ENCODE results near the gene LRRC70.

LRRC70 gene

GRCh38 chr5:62587737-62588136, 9.1 kb downstream of the LRRC70 start:
- Mint-ChIP-seq H3K9me3 (no peaks in the 10 kb centered on the region), H3K4me1 (peaks cover 6% of the 10 kb centered on the region), H3K36me3 (peaks cover 16% of the 10 kb centered on the region), H3K27ac (no peak overlapping the region), H3K4me3 (no peak overlapping the region)
- DNase-seq (ENCODE audit: low spot score in 2 of 2) = no peak
- peak; percentile 47 for ATAC-seq

DNA sequence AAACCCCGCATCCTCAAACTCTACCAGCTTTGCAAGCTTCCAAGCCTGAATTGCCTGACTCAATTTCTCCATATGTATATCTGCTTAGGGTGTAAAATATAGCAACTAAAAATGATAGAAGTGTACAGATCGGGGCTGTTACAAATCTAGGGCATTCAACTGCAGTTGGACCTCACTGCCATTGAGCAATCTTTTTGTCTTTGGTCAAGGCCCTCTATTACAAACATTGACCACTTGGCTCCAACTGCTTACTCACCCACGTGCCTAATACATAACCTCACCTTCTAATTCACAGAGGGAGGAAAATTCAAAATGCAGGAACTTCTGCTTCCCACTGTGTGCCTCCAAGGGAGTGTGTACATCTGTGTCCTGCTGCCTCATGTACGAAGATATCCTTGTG, 10.0 kb downstream of the LRRC70 start:
- H3K9me3 Mint-ChIP-seq = no peaks in the 10 kb centered on the region
- H3K27ac Mint-ChIP-seq = no peak overlapping the region
- peaks cover 22% of the 10 kb centered on the region for H3K36me3 Mint-ChIP-seq
- no peak for DNase-seq (ENCODE audit: low spot score in 2 of 2)
- H3K4me1 Mint-ChIP-seq = peaks cover 6% of the 10 kb centered on the region
- no peak for ATAC-seq
- H3K4me3 Mint-ChIP-seq = no peak overlapping the region

- ATAC-seq (no peak), DNase-seq (ENCODE audit: low spot score in 2 of 2) (no peak)
- peaks cover 8% of the 10 kb centered on the region for H3K4me1 Mint-ChIP-seq
- H3K9me3 Mint-ChIP-seq = no peaks in the 10 kb centered on the region
- H3K27ac Mint-ChIP-seq = no peak overlapping the region
- H3K36me3 Mint-ChIP-seq = peaks cover 22% of the 10 kb centered on the region
- H3K4me3 Mint-ChIP-seq = no peak overlapping the region
Observed at GRCh38 chr5:62589504-62589903, 10.9 kb downstream of the LRRC70 start.

DNA sequence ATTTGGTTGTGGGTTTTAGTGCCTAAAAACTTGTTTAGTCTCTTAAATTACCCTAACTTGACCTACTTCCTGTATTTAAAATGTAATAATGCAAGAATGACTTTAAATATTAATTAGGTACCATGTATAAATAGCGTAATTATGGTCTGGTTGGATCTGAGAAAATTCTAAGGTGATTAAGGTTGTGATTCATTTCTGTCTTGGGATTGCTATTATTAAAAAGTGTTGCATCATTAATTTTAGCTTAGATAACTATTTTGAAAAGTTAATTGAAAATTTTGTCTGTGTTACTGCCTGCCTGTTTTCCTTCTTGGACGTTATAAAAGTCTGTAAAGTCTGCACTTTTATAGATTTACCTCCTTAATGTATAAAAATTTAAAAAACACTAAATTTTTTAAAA, 11.8 kb downstream of the LRRC70 start:
- Mint-ChIP-seq H3K36me3 (peaks cover 22% of the 10 kb centered on the region), H3K4me3 (no peak overlapping the region)
- no peak for ATAC-seq

GRCh38 chr5:62592558-62592957, 13.9 kb downstream of the LRRC70 start:
- H3K27ac Mint-ChIP-seq = peak overlapping the region; percentile 1

More for the DNA sequence above, 11.8 kb downstream of the LRRC70 start:
- no peaks in the 10 kb centered on the region for H3K9me3 Mint-ChIP-seq
- no peak overlapping the region for H3K27ac Mint-ChIP-seq
- H3K4me1 Mint-ChIP-seq = peaks cover 11% of the 10 kb centered on the region
- DNase-seq (ENCODE audit: low spot score in 2 of 2) = no peak

DNA sequence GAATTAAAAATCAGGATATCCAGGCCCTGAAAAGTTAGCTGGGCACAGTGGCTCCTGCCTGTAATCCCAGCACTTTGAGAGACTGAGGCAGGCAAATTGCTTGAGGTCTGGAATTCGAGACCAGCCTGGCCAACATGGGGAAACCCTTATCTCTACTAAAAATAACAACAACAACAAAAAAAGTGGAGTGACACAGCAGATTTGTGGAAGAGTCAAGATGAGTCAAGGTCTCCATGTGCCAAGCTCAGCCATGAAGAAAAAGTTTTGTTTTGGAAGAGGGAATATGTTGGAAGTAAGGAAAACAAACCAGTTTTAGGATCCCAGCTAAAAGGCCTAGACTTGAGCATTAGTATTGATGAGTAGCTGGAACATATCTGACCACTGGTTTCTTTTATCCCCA, 14.7 kb downstream of the LRRC70 start:
- H3K4me3 Mint-ChIP-seq = no peak overlapping the region
- ATAC-seq = no peak
- peak overlapping the region; percentile 1 for H3K27ac Mint-ChIP-seq
- H3K36me3 Mint-ChIP-seq = peaks cover 22% of the 10 kb centered on the region
- H3K4me1 Mint-ChIP-seq = peaks cover 6% of the 10 kb centered on the region
- no peaks in the 10 kb centered on the region for H3K9me3 Mint-ChIP-seq
- DNase-seq (ENCODE audit: low spot score in 2 of 2) = no peak

More at GRCh38 chr5:62592558-62592957, 13.9 kb downstream of the LRRC70 start:
- Mint-ChIP-seq H3K4me3 (no peak overlapping the region), H3K9me3 (no peaks in the 10 kb centered on the region), H3K36me3 (peaks cover 22% of the 10 kb centered on the region), H3K4me1 (peaks cover 6% of the 10 kb centered on the region)
- ATAC-seq (no peak), DNase-seq (ENCODE audit: low spot score in 2 of 2) (no peak)

DNA sequence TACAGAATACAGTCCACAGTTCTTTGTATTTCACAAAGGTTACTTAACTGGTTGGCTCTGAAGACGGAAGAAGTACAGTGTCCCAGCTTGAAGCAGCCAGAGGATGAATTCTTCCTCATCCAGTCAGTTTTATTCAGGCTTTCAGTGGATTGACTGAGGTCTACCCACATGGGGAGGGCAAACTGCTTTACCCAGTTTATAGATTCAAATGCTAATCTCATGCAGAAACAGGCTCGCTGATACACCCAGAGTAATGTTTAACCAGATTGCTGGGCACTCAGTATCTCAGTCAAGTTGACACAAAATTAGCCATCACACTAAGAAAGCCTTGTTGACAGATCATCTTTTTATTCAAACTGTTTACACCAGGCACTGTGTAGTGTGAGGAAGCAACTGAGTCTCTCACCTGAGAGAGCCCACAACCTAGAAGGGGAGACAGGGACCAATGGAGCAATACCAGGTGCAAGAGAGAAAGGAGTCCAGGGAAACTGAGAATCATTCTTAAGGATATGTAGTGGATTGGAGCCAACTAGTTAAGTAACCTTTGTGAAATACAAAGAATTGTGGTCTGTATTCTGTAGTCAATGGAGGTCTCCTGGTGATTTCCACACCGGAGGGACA, 15.9 kb downstream of the LRRC70 start:
- H3K4me3 Mint-ChIP-seq = no peak overlapping the region
- no peak overlapping the region for H3K27ac Mint-ChIP-seq
- H3K9me3 Mint-ChIP-seq = no peaks in the 10 kb centered on the region
- DNase-seq (ENCODE audit: low spot score in 2 of 2) (no peak), ATAC-seq (no peak)
- peaks cover 22% of the 10 kb centered on the region for H3K36me3 Mint-ChIP-seq
- H3K4me1 Mint-ChIP-seq = peaks cover 6% of the 10 kb centered on the region

DNA sequence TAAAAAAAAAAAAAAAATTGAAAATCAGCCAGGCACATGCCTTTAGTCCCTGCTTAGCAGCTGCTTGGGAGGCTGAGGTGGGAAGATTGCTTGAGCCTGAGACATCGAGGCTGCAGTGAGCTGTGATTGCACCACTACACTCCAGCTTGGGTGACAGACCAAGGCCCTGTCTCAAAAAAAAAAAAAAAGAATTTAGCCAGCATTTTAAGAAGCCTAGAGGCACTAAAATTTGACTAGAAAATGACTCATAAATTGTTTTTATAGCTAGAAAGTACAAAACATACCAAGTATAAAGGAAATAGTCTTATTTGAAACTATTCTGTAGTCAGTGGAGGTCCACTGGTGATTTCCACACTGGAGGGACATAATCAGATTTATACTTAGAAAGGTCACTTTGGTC, 17.5 kb downstream of the LRRC70 start:
- Mint-ChIP-seq H3K4me3 (no peak overlapping the region), H3K36me3 (peaks cover 20% of the 10 kb centered on the region), H3K9me3 (no peaks in the 10 kb centered on the region), H3K27ac (no peak overlapping the region), H3K4me1 (peaks cover 6% of the 10 kb centered on the region)
- no peak for ATAC-seq
- DNase-seq (ENCODE audit: low spot score in 2 of 2) = no peak

- no peak overlapping the region for H3K27ac Mint-ChIP-seq
- no peaks in the 10 kb centered on the region for H3K9me3 Mint-ChIP-seq
- DNase-seq (ENCODE audit: low spot score in 2 of 2) = no peak
- ATAC-seq = no peak
- H3K36me3 Mint-ChIP-seq = peaks cover 15% of the 10 kb centered on the region
- no peak overlapping the region for H3K4me3 Mint-ChIP-seq
- H3K4me1 Mint-ChIP-seq = peaks cover 6% of the 10 kb centered on the region
Observed at GRCh38 chr5:62596691-62597090, 18.1 kb downstream of the LRRC70 start.

GRCh38 chr5:62597314-62597713, 18.7 kb downstream of the LRRC70 start:
- Mint-ChIP-seq H3K36me3 (peaks cover 8% of the 10 kb centered on the region), H3K9me3 (no peaks in the 10 kb centered on the region), H3K4me1 (peaks cover 6% of the 10 kb centered on the region), H3K4me3 (no peak overlapping the region), H3K27ac (no peak overlapping the region)
- DNase-seq (ENCODE audit: low spot score in 2 of 2) (no peak), ATAC-seq (no peak)

DNA sequence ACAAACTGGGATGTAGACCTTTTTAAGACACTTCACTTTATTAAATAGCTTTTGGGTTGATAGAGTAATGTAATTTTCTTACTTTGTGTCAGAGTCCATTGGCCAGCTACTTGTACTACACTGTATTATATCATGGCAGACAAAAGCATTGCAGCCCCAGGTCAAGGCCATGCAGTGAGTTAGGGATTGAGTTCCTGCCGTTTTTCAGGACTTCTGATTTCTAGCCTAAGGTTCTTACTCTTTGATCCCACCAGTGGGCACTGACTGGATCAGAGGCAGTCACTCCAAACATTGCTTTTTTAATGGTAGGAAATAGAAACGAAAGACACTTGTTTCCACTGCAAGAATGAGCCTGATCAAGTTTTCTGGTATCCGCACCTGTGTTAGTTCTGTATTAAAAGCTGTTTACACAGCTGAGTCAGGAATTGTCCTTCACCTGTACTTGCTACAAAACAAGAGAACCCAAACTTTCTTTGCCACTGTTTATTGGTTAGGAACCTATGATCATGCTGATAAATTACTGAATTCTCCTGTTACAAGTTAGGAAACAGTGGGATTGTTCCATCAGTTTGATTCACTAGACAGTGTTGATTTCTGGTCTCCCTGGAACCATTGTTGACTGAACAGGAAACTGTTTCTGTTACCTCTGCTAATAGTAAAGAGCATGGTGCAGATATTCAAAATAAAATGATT, 22.1 kb downstream of the LRRC70 start:
- no peak overlapping the region for H3K4me3 Mint-ChIP-seq
- ATAC-seq = no peak
- no peaks in the 10 kb centered on the region for H3K9me3 Mint-ChIP-seq
- peaks cover 7% of the 10 kb centered on the region for H3K36me3 Mint-ChIP-seq
- no peak overlapping the region for H3K27ac Mint-ChIP-seq
- no peaks in the 10 kb centered on the region for H3K4me1 Mint-ChIP-seq
- DNase-seq (ENCODE audit: low spot score in 2 of 2) = no peak

DNA sequence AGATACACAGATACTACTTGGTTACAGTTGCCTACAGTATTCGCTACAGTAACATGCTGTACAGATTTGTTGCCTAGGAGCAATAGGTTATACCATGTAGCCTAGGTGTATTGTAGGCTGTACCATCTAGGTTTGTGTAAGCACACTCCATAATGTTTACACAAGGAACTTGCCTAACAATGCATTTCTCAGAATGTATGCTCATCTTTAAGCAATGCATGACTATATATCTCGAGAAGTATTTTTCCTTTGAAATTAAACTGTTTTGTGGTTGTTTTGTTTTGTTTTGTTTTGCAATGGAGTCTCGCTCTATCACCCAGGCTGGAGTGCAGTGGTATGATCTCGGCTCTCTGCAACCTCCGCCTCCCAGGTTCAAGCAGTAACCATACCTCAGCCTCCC, 25.3 kb downstream of the LRRC70 start:
- no peak for ATAC-seq
- H3K36me3 Mint-ChIP-seq = peaks cover 7% of the 10 kb centered on the region
- H3K27ac Mint-ChIP-seq = no peak overlapping the region
- no peak overlapping the region for H3K4me3 Mint-ChIP-seq
- H3K9me3 Mint-ChIP-seq = no peaks in the 10 kb centered on the region
- no peak for DNase-seq (ENCODE audit: low spot score in 2 of 2)
- H3K4me1 Mint-ChIP-seq = peaks cover 12% of the 10 kb centered on the region

- no peak overlapping the region for H3K4me3 Mint-ChIP-seq
- H3K9me3 Mint-ChIP-seq = no peaks in the 10 kb centered on the region
- H3K4me1 Mint-ChIP-seq = peaks cover 13% of the 10 kb centered on the region
- H3K36me3 Mint-ChIP-seq = peaks cover 7% of the 10 kb centered on the region
- ATAC-seq = no peak
- H3K27ac Mint-ChIP-seq = no peak overlapping the region
- no peak for DNase-seq (ENCODE audit: low spot score in 2 of 2)
Observed at GRCh38 chr5:62605638-62606037, 27.0 kb downstream of the LRRC70 start.

DNA sequence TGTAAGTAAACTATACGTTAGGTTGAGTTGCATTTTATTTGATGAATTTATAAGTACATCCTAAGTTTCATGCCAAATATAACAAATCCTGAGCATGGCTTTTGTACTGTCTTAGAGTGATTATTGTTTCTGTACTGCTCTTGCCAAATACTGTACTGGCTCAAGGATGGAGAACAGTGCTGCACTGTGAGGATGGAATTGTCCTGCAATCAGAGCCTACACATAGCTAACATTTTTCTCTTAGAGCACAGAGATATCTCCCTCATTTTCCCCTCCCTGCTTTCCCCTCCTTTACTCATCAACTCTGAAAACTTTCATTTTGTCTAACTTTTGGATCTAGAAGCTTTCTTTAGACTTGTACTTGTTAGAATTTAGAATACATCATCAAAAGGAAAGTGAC, 28.3 kb downstream of the LRRC70 start:
- DNase-seq (ENCODE audit: low spot score in 2 of 2) (no peak), ATAC-seq (no peak)
- Mint-ChIP-seq H3K4me3 (no peak overlapping the region), H3K9me3 (no peaks in the 10 kb centered on the region), H3K4me1 (peaks cover 13% of the 10 kb centered on the region), H3K36me3 (peaks cover 7% of the 10 kb centered on the region), H3K27ac (no peak overlapping the region)

GRCh38 chr5:62607615-62608014, 29.0 kb downstream of the LRRC70 start:
- ATAC-seq (no peak), DNase-seq (ENCODE audit: low spot score in 2 of 2) (no peak)
- no peaks in the 10 kb centered on the region for H3K9me3 Mint-ChIP-seq
- H3K27ac Mint-ChIP-seq = no peak overlapping the region
- H3K36me3 Mint-ChIP-seq = peaks cover 7% of the 10 kb centered on the region
- H3K4me3 Mint-ChIP-seq = no peak overlapping the region
- peaks cover 13% of the 10 kb centered on the region for H3K4me1 Mint-ChIP-seq

Data from stimulated activated effector memory CD8-positive, alpha-beta T cell treated with anti-CD3 and anti-CD28 coated beads, Interleukin-12 subunit alpha, Interleukin-12 subunit beta, amount 100 ng/mL, for 72 hours (primary cell).